ENCODE measurements around the gene TMEM266. TPM values are rescaled to one million over a fixed set of nuclear protein-coding genes. Genes with fewer than 3 reads are reported as not detected.

The TMEM266 gene
- total RNA-seq, 1 donor from 2014 or later, result not detected

DNA sequence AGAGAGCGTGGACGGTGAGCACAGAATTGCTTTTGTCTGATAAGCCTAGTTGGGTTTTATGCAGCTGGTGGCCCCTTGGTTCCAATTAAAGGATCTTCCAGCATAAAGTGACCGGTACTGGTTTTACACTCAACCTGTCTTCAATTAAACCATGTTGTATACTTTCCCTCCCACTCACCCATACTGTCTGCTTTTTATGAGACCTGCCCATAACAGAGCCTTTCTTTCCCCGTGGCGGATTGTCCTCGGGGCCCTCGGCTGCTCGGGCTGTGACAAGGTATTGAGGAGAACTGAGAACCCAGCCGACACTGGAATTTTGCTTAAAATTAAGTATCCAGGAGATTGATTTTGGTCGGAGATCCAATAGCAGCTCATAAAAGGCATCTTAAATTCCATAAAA is 98.4 kb downstream of the TMEM266 start:
- Histone ChIP-seq H3K4me1 (peaks cover 21% of the 10 kb centered on the region), H3K27me3 (ENCODE audit: low read depth) (peaks cover 9% of the 10 kb centered on the region), H3K27ac (replicated peaks) (no peak overlapping the region), H3K9me3 (replicated peaks) (no peaks in the 10 kb centered on the region), H3K36me3 (no peaks in the 10 kb centered on the region), H3K4me3 (no peak overlapping the region)
- TF ChIP-seq, protein P1, sequence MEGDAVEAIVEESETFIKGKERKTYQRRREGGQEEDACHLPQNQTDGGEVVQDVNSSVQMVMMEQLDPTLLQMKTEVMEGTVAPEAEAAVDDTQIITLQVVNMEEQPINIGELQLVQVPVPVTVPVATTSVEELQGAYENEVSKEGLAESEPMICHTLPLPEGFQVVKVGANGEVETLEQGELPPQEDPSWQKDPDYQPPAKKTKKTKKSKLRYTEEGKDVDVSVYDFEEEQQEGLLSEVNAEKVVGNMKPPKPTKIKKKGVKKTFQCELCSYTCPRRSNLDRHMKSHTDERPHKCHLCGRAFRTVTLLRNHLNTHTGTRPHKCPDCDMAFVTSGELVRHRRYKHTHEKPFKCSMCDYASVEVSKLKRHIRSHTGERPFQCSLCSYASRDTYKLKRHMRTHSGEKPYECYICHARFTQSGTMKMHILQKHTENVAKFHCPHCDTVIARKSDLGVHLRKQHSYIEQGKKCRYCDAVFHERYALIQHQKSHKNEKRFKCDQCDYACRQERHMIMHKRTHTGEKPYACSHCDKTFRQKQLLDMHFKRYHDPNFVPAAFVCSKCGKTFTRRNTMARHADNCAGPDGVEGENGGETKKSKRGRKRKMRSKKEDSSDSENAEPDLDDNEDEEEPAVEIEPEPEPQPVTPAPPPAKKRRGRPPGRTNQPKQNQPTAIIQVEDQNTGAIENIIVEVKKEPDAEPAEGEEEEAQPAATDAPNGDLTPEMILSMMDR (IDR thresholded peaks at IDR 0.05; ENCODE audit: borderline replicate concordance), result no peak
- intact Hi-C loops (cut with micrococcal nuclease), result no loop called here
- no peak for DNase-seq

DNA sequence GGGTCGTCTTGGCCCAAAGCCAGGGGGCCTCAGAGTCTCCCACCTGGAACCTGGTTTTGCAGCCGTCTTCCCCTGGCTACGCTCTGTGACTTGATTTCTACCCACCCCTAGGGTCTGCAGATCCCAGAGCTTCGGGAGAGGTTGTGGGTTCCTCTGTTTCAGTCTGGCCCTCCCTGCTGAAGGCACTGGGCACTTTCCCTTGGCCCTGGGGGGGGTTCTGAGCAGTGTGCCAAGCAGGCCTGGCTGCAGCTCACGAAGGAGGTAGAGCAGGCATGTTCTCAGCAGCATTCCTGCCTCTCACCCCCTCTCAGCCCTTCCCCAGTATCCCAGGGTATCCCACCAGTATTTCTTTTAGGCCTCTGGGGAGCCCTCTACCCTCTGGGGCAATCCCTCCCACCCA is 99.0 kb downstream of the TMEM266 start:
- H3K4me1 ChIP-seq, result peaks cover 27% of the 10 kb centered on the region
- DNase-seq, result no peak
- H3K9me3 ChIP-seq (replicated peaks), result no peaks in the 10 kb centered on the region
- H3K27ac ChIP-seq (replicated peaks), result no peak overlapping the region
- H3K4me3 ChIP-seq, result no peak overlapping the region
- TF ChIP-seq, protein P1 (IDR thresholded peaks at IDR 0.05; ENCODE audit: borderline replicate concordance), result no peak
- no peaks in the 10 kb centered on the region for H3K36me3 ChIP-seq
- intact Hi-C loops (cut with micrococcal nuclease), result no loop called here
- peaks cover 5% of the 10 kb centered on the region for H3K27me3 ChIP-seq (ENCODE audit: low read depth)

DNA sequence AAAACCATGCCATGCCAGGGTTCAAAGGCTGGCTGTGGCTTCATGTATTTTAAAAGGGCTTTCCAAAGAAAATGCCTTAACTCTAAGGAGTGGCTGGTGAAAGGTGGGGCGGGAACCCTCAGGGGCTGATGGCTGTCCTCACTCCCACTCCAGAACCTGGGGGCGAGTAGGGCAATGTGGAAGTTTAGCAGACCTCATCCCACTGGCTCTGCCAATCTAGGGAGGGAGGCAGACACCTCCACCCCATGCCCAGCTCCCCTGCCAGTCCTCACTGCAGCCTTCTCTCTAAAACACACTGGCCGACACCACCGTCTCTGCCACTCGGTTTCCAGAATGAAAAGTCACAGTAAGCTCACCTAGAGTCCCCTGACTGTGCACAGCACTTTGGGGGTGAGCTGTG is 99.5 kb downstream of the TMEM266 start:
- Histone ChIP-seq H3K4me3 (no peak overlapping the region), H3K4me1 (peaks cover 31% of the 10 kb centered on the region), H3K9me3 (replicated peaks) (no peaks in the 10 kb centered on the region), H3K27ac (replicated peaks) (no peak overlapping the region), H3K27me3 (ENCODE audit: low read depth) (peaks cover 5% of the 10 kb centered on the region), H3K36me3 (no peaks in the 10 kb centered on the region)
- intact Hi-C loops (cut with micrococcal nuclease), result no loop called here
- TF ChIP-seq, protein P1 (IDR thresholded peaks at IDR 0.05; ENCODE audit: borderline replicate concordance), result no peak
- DNase-seq, result no peak

DNA sequence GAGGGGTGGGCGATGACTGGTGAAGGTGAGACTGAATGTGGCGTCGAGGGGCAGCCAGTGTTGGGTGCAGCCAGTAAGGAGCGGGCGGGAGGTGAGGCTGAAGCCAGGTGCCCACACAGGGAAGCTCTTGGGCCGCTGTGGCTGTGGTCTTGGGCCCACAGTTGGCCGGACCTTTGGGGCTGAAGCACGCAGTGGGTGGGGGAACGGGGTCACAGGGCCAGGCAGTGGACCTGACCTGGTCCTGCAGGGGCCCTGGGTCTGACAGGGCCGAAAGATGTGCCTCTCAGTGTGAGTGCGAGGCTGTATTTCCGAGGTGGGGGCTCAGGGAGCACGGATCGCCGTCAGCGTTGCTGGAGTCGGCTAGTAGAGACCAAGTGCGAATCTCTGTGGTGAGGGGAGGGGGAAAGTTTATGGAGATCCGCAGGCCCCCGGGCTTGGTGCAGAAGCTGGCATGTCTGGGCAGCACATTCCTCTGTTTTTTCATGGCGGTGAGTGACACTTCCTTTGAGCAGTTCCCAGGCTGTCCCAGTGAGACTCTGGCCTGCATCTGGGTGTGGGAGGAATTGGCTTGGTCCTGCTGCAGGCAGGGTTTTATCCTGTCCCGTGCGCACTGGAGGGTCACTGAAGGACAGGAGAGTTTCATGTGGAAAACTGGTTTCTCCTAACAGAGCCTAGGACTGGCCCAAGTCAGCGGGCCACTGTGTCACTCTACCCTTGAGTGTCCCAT is 100.8 kb downstream of the TMEM266 start:
- TF ChIP-seq, protein P1 (IDR thresholded peaks at IDR 0.05; ENCODE audit: borderline replicate concordance), result no peak
- peak; percentile 53 for DNase-seq
- H3K9me3 ChIP-seq (replicated peaks), result no peaks in the 10 kb centered on the region
- no peaks in the 10 kb centered on the region for H3K36me3 ChIP-seq
- H3K27me3 ChIP-seq (ENCODE audit: low read depth), result peaks cover 5% of the 10 kb centered on the region
- H3K4me1 ChIP-seq, result peaks cover 31% of the 10 kb centered on the region
- H3K27ac ChIP-seq (replicated peaks), result no peak overlapping the region
- H3K4me3 ChIP-seq, result no peak overlapping the region
- intact Hi-C loops (cut with micrococcal nuclease), result no loop called here

DNA sequence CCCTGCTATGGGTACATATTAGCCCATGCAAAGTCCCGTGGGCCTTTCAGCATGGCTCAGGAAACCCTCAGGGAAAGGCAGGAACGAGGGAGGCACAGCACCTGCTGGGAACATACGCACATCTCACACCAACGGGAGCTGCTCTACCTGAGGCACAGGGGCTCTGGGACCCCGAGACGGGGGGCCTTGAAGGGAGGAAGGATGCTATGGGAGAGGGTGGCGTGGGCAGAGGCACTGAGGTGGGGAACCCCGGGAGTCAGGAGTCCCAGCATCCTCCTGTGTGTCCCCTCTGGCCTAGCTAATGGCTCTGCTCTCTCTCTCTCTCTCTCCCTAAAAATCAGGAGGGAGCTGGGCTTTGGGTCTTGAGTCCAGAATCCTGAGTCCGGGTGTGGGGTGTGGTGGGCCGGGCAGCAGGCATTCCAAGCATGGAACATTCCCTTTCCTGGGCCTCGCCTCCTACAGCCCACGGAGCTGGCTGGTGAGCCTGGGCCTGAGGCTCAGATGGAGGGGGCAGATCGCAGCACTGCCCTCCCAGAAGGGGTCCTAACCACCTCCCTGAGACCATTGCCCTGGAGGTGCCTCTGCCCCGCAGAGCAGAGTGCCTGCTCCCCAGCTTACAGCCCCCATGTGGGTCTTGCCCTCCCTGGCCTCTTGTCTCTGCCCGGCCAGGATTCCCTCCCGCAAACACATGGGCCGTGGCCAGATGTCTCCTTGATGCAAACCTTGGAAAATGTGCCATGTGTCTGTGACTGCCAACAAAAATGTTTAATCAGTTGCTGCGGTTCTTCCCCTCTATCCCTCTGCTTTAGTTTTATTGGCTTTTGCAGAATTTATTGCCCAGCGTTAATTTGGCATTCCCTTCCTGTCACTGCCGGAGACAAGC is 101.6 kb downstream of the TMEM266 start:
- H3K27me3 ChIP-seq (ENCODE audit: low read depth), result peaks cover 5% of the 10 kb centered on the region
- intact Hi-C loops (cut with micrococcal nuclease), result no loop called here
- H3K36me3 ChIP-seq, result no peaks in the 10 kb centered on the region
- no peak overlapping the region for H3K4me3 ChIP-seq
- TF ChIP-seq, protein P1 (IDR thresholded peaks at IDR 0.05; ENCODE audit: borderline replicate concordance), result no peak
- no peaks in the 10 kb centered on the region for H3K9me3 ChIP-seq (replicated peaks)
- H3K4me1 ChIP-seq, result peaks cover 31% of the 10 kb centered on the region
- H3K27ac ChIP-seq (replicated peaks), result no peak overlapping the region
- no peak for DNase-seq
